GM19023 (cell line): ENCODE measurements around the gene USP7.
"Not testable (repeated sequence)": the region's sequence is repeated elsewhere in the genome, so short reads cannot be mapped to it uniquely, and the experiment has no call there.

ENCODE experiments used
- ATAC-seq: cut with Tn5 transposase; IDR thresholded peaks from one replicate; pipeline ENCODE4 v1.9.1; 2021; ENCODE audit warnings: mild to moderate bottlenecking, moderate library complexity; ENCODE audit not compliant: unreplicated experiment

The USP7 gene

GRCh38 chr16:8848939-8849391 lies 114.7 kb downstream of the USP7 start:
- no peak for ATAC-seq

- ATAC-seq, result no peak
Observed at GRCh38 chr16:8848231-8848938, 115.3 kb downstream of the USP7 start.

GRCh38 chr16:8847623-8848022 lies 116.1 kb downstream of the USP7 start:
- ATAC-seq, result no peak

- no peak for ATAC-seq
Observed at GRCh38 chr16:8847145-8847544, 116.6 kb downstream of the USP7 start.

- no peak for ATAC-seq
Observed at GRCh38 chr16:8846401-8846932, 117.2 kb downstream of the USP7 start.

GRCh38 chr16:8845699-8846298 lies 117.9 kb downstream of the USP7 start:
- no peak for ATAC-seq

GRCh38 chr16:8843296-8843695 lies 120.4 kb downstream of the USP7 start:
- not testable (repeated sequence) for ATAC-seq
